ENCODE results near the gene KIAA2012.

Gene KIAA2012

GRCh38 chr2:202044777-202045176 is 28.3 kb upstream of the KIAA2012 start:
- DNase-seq: no peak

GRCh38 chr2:202046572-202046971 is 26.5 kb upstream of the KIAA2012 start:
- no peak for DNase-seq

GRCh38 chr2:202049092-202049728 is 23.8 kb upstream of the KIAA2012 start:
- no peak for DNase-seq

GRCh38 chr2:202049840-202050239 is 23.2 kb upstream of the KIAA2012 start:
- no peak for DNase-seq

GRCh38 chr2:202050652-202051051 is 22.4 kb upstream of the KIAA2012 start:
- no peak for DNase-seq

GRCh38 chr2:202051499-202052161 is 21.4 kb upstream of the KIAA2012 start:
- no peak for DNase-seq

GRCh38 chr2:202052235-202052634 is 20.8 kb upstream of the KIAA2012 start:
- DNase-seq: no peak

GRCh38 chr2:202054679-202055078 is 18.4 kb upstream of the KIAA2012 start:
- DNase-seq: no peak

GRCh38 chr2:202056611-202057010 is 16.4 kb upstream of the KIAA2012 start:
- DNase-seq: no peak

GRCh38 chr2:202060218-202060617 is 12.8 kb upstream of the KIAA2012 start:
- no peak for DNase-seq

- DNase-seq: no peak
Measured at GRCh38 chr2:202061695-202062094, 11.4 kb upstream of the KIAA2012 start.

- no peak for DNase-seq
Measured at GRCh38 chr2:202064171-202064880, 8.7 kb upstream of the KIAA2012 start.

GRCh38 chr2:202064881-202065230 is 8.2 kb upstream of the KIAA2012 start:
- DNase-seq: no peak

- no peak for DNase-seq
Measured at GRCh38 chr2:202065876-202066275, 7.2 kb upstream of the KIAA2012 start.

GRCh38 chr2:202066875-202067274 is 6.2 kb upstream of the KIAA2012 start:
- DNase-seq: no peak

- no peak for DNase-seq
Measured at GRCh38 chr2:202067589-202067988, 5.5 kb upstream of the KIAA2012 start.

GRCh38 chr2:202069170-202070067 is 3.6 kb upstream of the KIAA2012 start:
- DNase-seq: no peak

GRCh38 chr2:202071107-202071506 is 1.9 kb upstream of the KIAA2012 start:
- no peak for DNase-seq

GRCh38 chr2:202072226-202072625 is 829 bp upstream of the KIAA2012 start:
- no peak for DNase-seq

- no peak for DNase-seq
Measured at GRCh38 chr2:202074324-202074723, 1.3 kb downstream of the KIAA2012 start.

- DNase-seq: no peak
Measured at GRCh38 chr2:202079310-202079709, 6.3 kb downstream of the KIAA2012 start.

- DNase-seq: no peak
Measured at GRCh38 chr2:202084265-202084664, 11.2 kb downstream of the KIAA2012 start.

- DNase-seq: no peak
Measured at GRCh38 chr2:202088777-202089176, 15.7 kb downstream of the KIAA2012 start.
